Measurements from ENCODE around the gene KIF3C.

GRCh38 chr2:26008095-26008494 lies 25.8 kb upstream of the KIF3C start:
- TF ChIP-seq CTCF (IDR thresholded peaks at IDR 0.05) (no peak), ZFX (IDR thresholded peaks at IDR 0.05; ENCODE audit: borderline replicate concordance) (no peak)

Measured in 22Rv1 (cell line).